Activated CD8-positive, alpha-beta T cell treated with anti-CD3 and anti-CD28 coated beads, Interleukin-2, amount 10 ng/mL, durations not matched to agents 7 days and 5 days (primary cell): ENCODE data around the gene SLC6A3. TPM values are rescaled to one million over a fixed set of nuclear protein-coding genes. Genes with fewer than 3 reads are reported as not detected.

Experiments
- ATAC-seq: fragments of 150-1000 bp; cut with Tn5 transposase; one replicate; pipeline ENCODE4 v1.10.0; 2021; ENCODE audit warnings: moderate library complexity
- CTCF ChIA-PET: fragments of 350-600 bp; sonication (Branson Sonifier 250); formaldehyde crosslinking; loops from one replicate; lab custom pipeline; 2021; ENCODE audit warnings: antibody characterized with exemption; lab: Charles Lee
- POLR2A ChIA-PET: fragments of 350-600 bp; sonication (Branson Sonifier 250); formaldehyde crosslinking; loops from one replicate; lab custom pipeline; 2021; ENCODE audit warnings: antibody characterized with exemption; lab: Charles Lee
- DNase-seq: peaks from one replicate; pipeline ENCODE4 v3.0.0-alpha.2; 2020
- H3K27ac Mint-ChIP-seq: one replicate; pipeline ENCODE4 v1.8.0; 2021; ENCODE audit warnings: mild to moderate bottlenecking, mixed read lengths
- H3K27me3 Mint-ChIP-seq: one replicate; pipeline ENCODE4 v1.8.0; 2021; ENCODE audit warnings: low read depth, mixed read lengths
- H3K36me3 Mint-ChIP-seq: one replicate; pipeline ENCODE4 v1.8.0; 2021; ENCODE audit warnings: low read depth, mixed read lengths
- H3K4me1 Mint-ChIP-seq: one replicate; pipeline ENCODE4 v1.8.0; 2021; ENCODE audit warnings: low read depth, mixed read lengths
- H3K4me3 Mint-ChIP-seq: one replicate; pipeline ENCODE4 v1.8.0; 2021; ENCODE audit warnings: mild to moderate bottlenecking, mixed read lengths
- H3K9me3 Mint-ChIP-seq: one replicate; pipeline ENCODE4 v1.8.0; 2022; ENCODE audit warnings: mixed read lengths; ENCODE audit not compliant: insufficient read depth
- total RNA-seq, 2 experiments: library from RNA; stranded (reverse); gene quantifications; one replicate each; pipeline ENCODE4 v1.2.3, GENCODE V29; 2021

The SLC6A3 gene
- total RNA-seq, 2 experiments from 2014 or later = not detected

GRCh38 chr5:1413211-1413610 lies 32.0 kb downstream of the SLC6A3 start:
- H3K4me3 Mint-ChIP-seq = no peak overlapping the region
- H3K4me1 Mint-ChIP-seq = no peaks in the 10 kb centered on the region
- DNase-seq (no peak), ATAC-seq (no peak)
- H3K27ac Mint-ChIP-seq = no peak overlapping the region
- CTCF ChIA-PET = no interaction called here
- no peaks in the 10 kb centered on the region for H3K27me3 Mint-ChIP-seq
- POLR2A ChIA-PET = no interaction called here
- H3K9me3 Mint-ChIP-seq = no peaks in the 10 kb centered on the region
- H3K36me3 Mint-ChIP-seq = no peaks in the 10 kb centered on the region

- DNase-seq (no peak), ATAC-seq (no peak)
- CTCF ChIA-PET = no interaction called here
- Mint-ChIP-seq H3K36me3 (no peaks in the 10 kb centered on the region), H3K27ac (no peak overlapping the region), H3K4me1 (no peaks in the 10 kb centered on the region), H3K4me3 (no peak overlapping the region), H3K9me3 (no peaks in the 10 kb centered on the region), H3K27me3 (no peaks in the 10 kb centered on the region)
- POLR2A ChIA-PET = no interaction called here
Observed at GRCh38 chr5:1412621-1413020, 32.6 kb downstream of the SLC6A3 start.

- CTCF ChIA-PET = no interaction called here
- Mint-ChIP-seq H3K4me3 (no peak overlapping the region), H3K9me3 (no peaks in the 10 kb centered on the region), H3K36me3 (no peaks in the 10 kb centered on the region), H3K4me1 (no peaks in the 10 kb centered on the region), H3K27me3 (no peaks in the 10 kb centered on the region), H3K27ac (no peak overlapping the region)
- no peak for ATAC-seq
- DNase-seq = no peak
- POLR2A ChIA-PET = no interaction called here
Observed at GRCh38 chr5:1412163-1412562, 33.1 kb downstream of the SLC6A3 start.

- no peaks in the 10 kb centered on the region for H3K4me1 Mint-ChIP-seq
- ATAC-seq = no peak
- H3K27ac Mint-ChIP-seq = no peak overlapping the region
- no peak for DNase-seq
- H3K4me3 Mint-ChIP-seq = no peak overlapping the region
- ChIA-PET CTCF (no interaction called here), POLR2A (no interaction called here)
- H3K9me3 Mint-ChIP-seq = no peaks in the 10 kb centered on the region
- no peaks in the 10 kb centered on the region for H3K27me3 Mint-ChIP-seq
- no peaks in the 10 kb centered on the region for H3K36me3 Mint-ChIP-seq
Observed at GRCh38 chr5:1411099-1411498, 34.1 kb downstream of the SLC6A3 start.

GRCh38 chr5:1410156-1411014 lies 34.9 kb downstream of the SLC6A3 start:
- ChIA-PET POLR2A (no interaction called here), CTCF (no interaction called here)
- H3K27ac Mint-ChIP-seq = no peak overlapping the region
- no peak overlapping the region for H3K4me3 Mint-ChIP-seq
- no peaks in the 10 kb centered on the region for H3K27me3 Mint-ChIP-seq
- no peaks in the 10 kb centered on the region for H3K9me3 Mint-ChIP-seq
- no peaks in the 10 kb centered on the region for H3K36me3 Mint-ChIP-seq
- DNase-seq (no peak), ATAC-seq (no peak)
- H3K4me1 Mint-ChIP-seq = no peaks in the 10 kb centered on the region

- CTCF ChIA-PET = interaction anchor here (1.6 kb wide), 1 partner anchor 235 kb away, joined by 5 read pairs; no protein-coding TSS in a partner anchor
- peak; percentile 53 for ATAC-seq
Observed at GRCh38 chr5:1409381-1410110, 35.7 kb downstream of the SLC6A3 start.

GRCh38 chr5:1406681-1407640 lies 38.3 kb downstream of the SLC6A3 start:
- Mint-ChIP-seq H3K4me1 (no peaks in the 10 kb centered on the region), H3K4me3 (no peak overlapping the region), H3K27ac (no peak overlapping the region), H3K9me3 (no peaks in the 10 kb centered on the region), H3K27me3 (peaks cover 2% of the 10 kb centered on the region), H3K36me3 (no peaks in the 10 kb centered on the region)
- ChIA-PET CTCF (no interaction called here), POLR2A (no interaction called here)
- DNase-seq (no peak), ATAC-seq (no peak)

More at GRCh38 chr5:1409381-1410110, 35.7 kb downstream of the SLC6A3 start:
- peak; percentile 52 for DNase-seq
- H3K4me3 Mint-ChIP-seq = no peak overlapping the region
- H3K9me3 Mint-ChIP-seq = no peaks in the 10 kb centered on the region
- H3K27me3 Mint-ChIP-seq = no peaks in the 10 kb centered on the region
- H3K36me3 Mint-ChIP-seq = no peaks in the 10 kb centered on the region
- POLR2A ChIA-PET = no interaction called here
- no peaks in the 10 kb centered on the region for H3K4me1 Mint-ChIP-seq
- H3K27ac Mint-ChIP-seq = no peak overlapping the region

GRCh38 chr5:1405539-1406530 lies 39.4 kb downstream of the SLC6A3 start:
- Mint-ChIP-seq H3K4me3 (no peak overlapping the region), H3K9me3 (no peaks in the 10 kb centered on the region), H3K4me1 (no peaks in the 10 kb centered on the region), H3K36me3 (no peaks in the 10 kb centered on the region), H3K27ac (no peak overlapping the region), H3K27me3 (peaks cover 2% of the 10 kb centered on the region)
- ATAC-seq (no peak), DNase-seq (no peak)
- ChIA-PET POLR2A (no interaction called here), CTCF (no interaction called here)

- CTCF ChIA-PET = no interaction called here
- Mint-ChIP-seq H3K27me3 (peaks cover 2% of the 10 kb centered on the region), H3K36me3 (no peaks in the 10 kb centered on the region), H3K4me1 (no peaks in the 10 kb centered on the region), H3K9me3 (no peaks in the 10 kb centered on the region), H3K27ac (no peak overlapping the region), H3K4me3 (no peak overlapping the region)
- no peak for ATAC-seq
- POLR2A ChIA-PET = no interaction called here
- no peak for DNase-seq
Observed at GRCh38 chr5:1405121-1405520, 40.1 kb downstream of the SLC6A3 start.

GRCh38 chr5:1404062-1404461 lies 41.2 kb downstream of the SLC6A3 start:
- no peaks in the 10 kb centered on the region for H3K36me3 Mint-ChIP-seq
- POLR2A ChIA-PET = no interaction called here
- no peak overlapping the region for H3K27ac Mint-ChIP-seq
- H3K27me3 Mint-ChIP-seq = peaks cover 5% of the 10 kb centered on the region
- CTCF ChIA-PET = no interaction called here
- no peak overlapping the region for H3K4me3 Mint-ChIP-seq
- no peaks in the 10 kb centered on the region for H3K4me1 Mint-ChIP-seq
- no peaks in the 10 kb centered on the region for H3K9me3 Mint-ChIP-seq
- ATAC-seq (no peak), DNase-seq (no peak)
